Esophagus (tissue), 2 donors: ENCODE results near the gene FAM111A. TPM values are rescaled to one million over a fixed set of nuclear protein-coding genes. Genes with fewer than 3 reads are reported as not detected.

Experiments used
- H3K27ac ChIP-seq, 2 donors: one replicate each; pipeline ENCODE4 v1.5.1; 2013; ENCODE audit warnings: low read depth in 2 of 2, mild to moderate bottlenecking in 2 of 2, inconsistent platforms in 1 of 2, low read length in 1 of 2, moderate library complexity in 1 of 2
- H3K27me3 ChIP-seq, 2 donors: one replicate each; pipeline ENCODE4 v1.6.1; 2013; ENCODE audit warnings: low read length in 2 of 2, control low read depth in 1 of 2, mild to moderate bottlenecking in 1 of 2; ENCODE audit not compliant: insufficient read depth in 2 of 2, control insufficient read depth in 1 of 2
- H3K36me3 ChIP-seq, 2 donors: one replicate each; pipeline ENCODE4 v1.6.1; 2013; ENCODE audit warnings: low read length in 1 of 2; ENCODE audit not compliant: control insufficient read depth in 2 of 2, insufficient read depth in 2 of 2
- H3K4me1 ChIP-seq, 2 donors: one replicate each; pipeline ENCODE4 v1.6.1; 2013; ENCODE audit warnings: low read length in 1 of 2; ENCODE audit not compliant: control insufficient read depth in 2 of 2, insufficient read depth in 2 of 2
- H3K4me3 ChIP-seq, 2 donors: one replicate each; pipeline ENCODE4 v1.5.1; 2013; ENCODE audit warnings: low read length in 2 of 2, mild to moderate bottlenecking in 2 of 2, low read depth in 1 of 2, moderate library complexity in 1 of 2
- H3K9me3 ChIP-seq, 2 donors: one replicate each; pipeline ENCODE4 v1.6.1; 2013; ENCODE audit warnings: mild to moderate bottlenecking in 2 of 2, low read depth in 1 of 2, low read length in 1 of 2, moderate library complexity in 1 of 2; ENCODE audit not compliant: control insufficient read depth in 2 of 2, insufficient read depth in 1 of 2
- WGBS, 2 donors: extraction: QIAGEN DNeasy Blood & Tissue Kit; methylation state at CpG; one replicate each; pipeline ENCODE4 v1.1.7; 2013; 5-methylcytosine and 5-hydroxymethylcytosine counted together
- polyA plus RNA-seq, 2 donors: library from polyadenylated mRNA; stranded (reverse); fragments of 200-250 nt; gene quantifications; one replicate each; pipeline ENCODE4 v1.2.3, GENCODE V29; 2013
- donor health status: healthy with polysubstance abuse.
- donor health status: Bipolar disorder and iron deficiency.

Gene FAM111A
- polyA plus RNA-seq, 2 donors: 6.6 to 21.7 TPM

DNA sequence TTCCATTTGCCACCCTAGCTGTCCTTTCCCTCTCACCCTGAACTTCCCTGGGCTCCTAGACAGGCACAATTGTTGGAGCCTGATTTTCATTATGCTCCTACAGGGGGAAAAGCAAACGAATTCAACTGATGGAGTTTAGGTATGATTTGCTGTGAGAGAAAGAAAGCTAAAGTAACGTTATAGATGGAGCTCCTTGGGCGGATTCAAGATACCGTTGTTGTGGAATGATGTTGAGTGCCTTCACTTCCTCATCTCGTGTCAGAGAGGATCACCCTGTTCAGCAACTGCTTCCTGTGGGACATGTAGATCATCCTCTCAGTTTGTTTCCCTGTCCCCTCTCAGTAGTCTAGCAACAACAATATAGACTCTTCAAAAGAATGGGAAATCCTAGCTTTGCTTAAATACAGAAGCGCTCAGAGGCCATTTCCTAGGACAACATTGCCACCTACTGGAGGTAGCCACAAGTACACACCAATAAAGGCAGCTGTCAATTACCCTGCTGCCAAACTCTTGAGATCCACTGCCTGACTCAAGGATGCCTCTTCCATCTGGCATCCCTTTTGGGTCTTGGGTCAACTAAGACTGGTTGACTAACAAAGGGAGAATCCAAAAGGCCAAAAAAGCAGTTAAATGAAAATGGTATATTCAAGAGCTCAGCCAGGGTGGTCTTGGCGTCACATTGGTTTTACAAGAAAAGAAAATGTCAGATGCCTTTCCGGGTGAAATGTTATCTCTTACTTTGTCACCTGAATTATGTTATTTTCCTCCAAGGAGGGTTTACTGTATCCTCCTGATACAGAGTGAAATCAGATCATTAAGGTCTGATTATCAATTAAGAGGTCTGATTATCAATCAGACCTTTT is 15.8 kb downstream of the FAM111A start:
- H3K27ac ChIP-seq: no peak overlapping the region
- no peaks in the 10 kb centered on the region for H3K27me3 ChIP-seq
- no peaks in the 10 kb centered on the region for H3K9me3 ChIP-seq
- H3K4me3 ChIP-seq: no peak overlapping the region
- H3K4me1 ChIP-seq: no peaks in the 10 kb centered on the region
- WGBS, 2 donors: 41 to 44% methylated on average over 8 of the region's 8 CpGs
- no peaks in the 10 kb centered on the region for H3K36me3 ChIP-seq

DNA sequence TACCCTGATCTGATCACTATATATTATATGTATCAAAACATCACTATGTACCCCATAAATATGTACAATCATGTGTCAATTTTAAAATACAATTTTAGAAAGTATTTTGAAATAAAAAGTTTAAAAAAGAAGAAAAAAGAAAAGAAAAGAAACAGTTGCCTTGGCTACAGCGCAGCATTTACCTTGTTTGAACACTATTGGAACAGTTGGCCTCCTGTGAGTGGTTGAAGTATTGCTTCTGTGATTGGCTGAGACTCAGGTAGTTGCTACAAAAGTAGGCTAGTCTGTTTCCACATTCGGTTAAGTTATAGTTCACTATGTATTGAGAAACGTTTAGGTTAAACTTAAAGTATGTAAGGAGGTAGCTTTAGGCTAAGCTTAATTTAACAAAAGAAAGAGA is 21.4 kb downstream of the FAM111A start:
- Histone ChIP-seq H3K27me3 (no peaks in the 10 kb centered on the region), H3K4me1 (no peaks in the 10 kb centered on the region), H3K4me3 (no peak overlapping the region), H3K9me3 (no peaks in the 10 kb centered on the region), H3K36me3 (no peaks in the 10 kb centered on the region), H3K27ac (no peak overlapping the region)
- 50 to 61% methylated on average over 3 of the region's 3 CpGs for WGBS, 2 donors

DNA sequence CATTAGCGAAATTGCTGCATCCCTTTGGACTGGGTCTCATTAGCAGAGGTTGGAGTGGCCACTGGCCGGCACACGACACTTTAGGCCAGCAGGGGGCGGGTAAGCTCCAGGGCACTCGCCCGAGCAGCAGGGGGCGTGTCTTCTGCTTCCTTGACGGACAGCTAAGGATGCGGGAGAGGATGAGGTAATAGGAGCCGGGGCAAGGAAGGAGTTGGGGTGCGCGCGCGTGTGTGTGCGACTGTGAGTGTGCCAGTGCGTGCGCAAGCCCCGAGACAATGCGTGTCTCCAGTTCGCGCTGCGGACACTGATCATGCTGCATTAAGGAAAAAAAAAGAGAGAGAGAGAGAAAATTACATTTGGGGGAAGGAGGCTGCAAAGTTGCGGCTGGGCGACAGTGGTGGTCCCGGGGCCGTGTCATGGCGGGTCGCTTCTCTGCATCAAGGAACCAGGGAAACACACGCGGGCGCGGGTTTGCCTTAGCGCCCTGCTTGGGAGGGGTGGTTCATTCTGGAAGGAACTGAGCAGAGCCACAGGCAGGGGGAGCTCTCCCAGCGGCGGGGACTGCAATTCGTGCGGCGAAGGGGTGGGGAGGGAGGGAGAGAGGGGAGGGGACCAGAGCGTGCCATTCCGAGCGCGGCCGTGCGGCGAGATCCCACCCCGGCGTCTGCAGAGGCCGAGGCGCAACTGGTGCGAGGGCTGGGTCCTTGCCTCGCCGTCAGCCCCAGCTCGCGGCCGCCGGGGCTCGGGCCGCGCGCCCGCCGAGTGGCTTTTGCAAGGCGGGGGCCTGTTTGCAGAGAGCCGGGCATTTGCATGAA is 29.1 kb downstream of the FAM111A start, which contains the start of gene DTX4:
DTX4 (plus strand) TSS at position 625 of the 815 bp plus-strand sequence. CDS start 464 bp downstream, outside the sequence.
- H3K27ac ChIP-seq: peak within 1 kb of the TSS; percentile 51 to 71
- H3K27me3 ChIP-seq: no peaks in the 10 kb centered on the region
- H3K36me3 ChIP-seq: no peaks in the 10 kb centered on the region
- WGBS, 2 donors: 1% methylated on average over 45 to 64 of the region's 64 CpGs
- H3K4me1 ChIP-seq: peaks cover 3 to 4% of the 10 kb centered on the region in 2 donors
- no peaks in the 10 kb centered on the region for H3K9me3 ChIP-seq
- peak within 1 kb of the TSS; percentile 65 to 68 for H3K4me3 ChIP-seq

DNA sequence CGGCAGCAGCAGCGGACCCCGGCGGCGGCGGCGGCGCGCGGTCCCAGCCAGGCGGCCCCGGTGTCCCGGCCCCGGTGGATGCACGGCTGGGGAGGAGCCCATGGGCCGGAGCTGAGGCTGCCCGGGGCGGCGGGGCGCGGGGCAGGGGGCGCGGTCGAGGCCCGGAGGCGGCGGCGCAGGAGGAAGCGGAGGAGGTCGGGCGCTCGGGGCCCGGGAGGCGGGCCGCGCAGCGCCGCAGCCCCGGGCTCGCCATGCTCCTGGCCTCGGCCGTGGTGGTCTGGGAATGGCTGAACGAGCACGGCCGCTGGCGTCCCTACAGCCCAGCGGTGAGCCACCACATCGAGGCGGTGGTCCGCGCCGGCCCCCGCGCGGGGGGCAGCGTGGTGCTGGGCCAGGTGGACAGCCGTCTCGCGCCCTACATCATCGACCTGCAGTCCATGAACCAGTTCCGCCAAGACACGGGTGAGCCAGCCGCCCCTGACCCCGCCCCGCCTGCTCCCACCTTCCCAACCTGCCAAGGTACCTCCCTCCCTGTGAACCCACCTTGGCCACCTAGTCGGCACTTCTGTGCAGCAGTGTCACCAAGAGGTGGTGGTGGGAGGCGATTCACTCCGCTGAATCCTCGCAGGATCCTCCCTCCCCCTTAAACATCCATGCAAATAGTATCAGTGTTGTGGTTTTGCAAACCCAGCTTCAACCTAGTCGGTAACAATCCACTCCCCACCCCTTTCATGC is 29.9 kb downstream of the FAM111A start:
- Histone ChIP-seq H3K9me3 (no peaks in the 10 kb centered on the region), H3K27me3 (no peaks in the 10 kb centered on the region), H3K4me1 (peaks cover 3 to 4% of the 10 kb centered on the region in 2 donors), H3K27ac (peak overlapping the region; percentile 51 to 71), H3K36me3 (no peaks in the 10 kb centered on the region), H3K4me3 (peak overlapping the region; percentile 65 to 68)
- WGBS, 2 donors: 1% methylated on average over 32 to 70 of the region's 70 CpGs

DNA sequence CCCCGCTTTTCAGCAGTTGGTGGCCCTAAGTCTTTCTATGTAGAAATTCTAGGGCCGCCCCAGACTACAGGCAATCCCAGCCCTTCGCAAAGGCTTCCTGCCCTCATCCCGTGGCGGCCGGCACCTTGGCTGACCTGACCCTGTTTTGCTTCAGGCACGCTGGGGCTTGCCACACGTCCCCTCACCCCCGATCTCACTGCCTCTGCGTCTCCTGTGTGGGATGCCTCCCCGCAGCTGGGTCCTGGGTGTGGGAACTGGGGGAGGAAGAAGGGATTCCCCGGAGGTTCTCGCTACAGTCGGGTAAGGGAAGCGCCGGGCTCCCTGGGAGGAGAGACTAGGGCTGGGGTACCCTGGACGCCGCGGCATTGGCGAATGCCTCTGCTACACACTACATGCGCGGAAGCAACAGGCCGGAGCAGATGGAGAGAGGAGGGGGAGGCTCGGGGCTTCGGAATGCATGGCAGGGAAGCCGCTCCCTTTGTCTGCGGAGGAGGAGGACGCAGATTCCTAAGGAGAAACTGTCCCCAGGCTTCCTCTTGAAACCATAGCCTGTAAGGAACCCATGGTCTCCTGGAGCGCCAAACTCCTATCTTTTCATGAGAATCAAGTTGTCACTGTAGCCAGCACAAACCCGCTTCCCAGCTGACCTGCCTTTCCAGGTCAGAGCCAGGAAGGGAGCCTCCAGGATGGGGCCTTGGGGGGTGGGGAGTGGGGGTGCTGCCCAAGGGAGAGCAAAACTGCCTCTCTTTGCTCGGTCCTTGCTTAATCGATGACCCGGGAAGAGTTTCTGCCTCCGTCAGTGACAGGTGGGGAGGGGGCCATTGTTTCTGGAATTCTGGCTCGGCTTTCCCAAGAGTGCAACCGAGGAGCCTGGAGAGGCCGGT is 30.7 kb downstream of the FAM111A start:
- peak overlapping the region; percentile 51 to 71 for H3K27ac ChIP-seq
- H3K36me3 ChIP-seq: no peaks in the 10 kb centered on the region
- no peaks in the 10 kb centered on the region for H3K27me3 ChIP-seq
- WGBS, 2 donors: 9 to 10% methylated on average over 37 of the region's 37 CpGs
- no peaks in the 10 kb centered on the region for H3K9me3 ChIP-seq
- peaks cover 3 to 4% of the 10 kb centered on the region in 2 donors for H3K4me1 ChIP-seq
- H3K4me3 ChIP-seq: peak overlapping the region; percentile 65 to 68

DNA sequence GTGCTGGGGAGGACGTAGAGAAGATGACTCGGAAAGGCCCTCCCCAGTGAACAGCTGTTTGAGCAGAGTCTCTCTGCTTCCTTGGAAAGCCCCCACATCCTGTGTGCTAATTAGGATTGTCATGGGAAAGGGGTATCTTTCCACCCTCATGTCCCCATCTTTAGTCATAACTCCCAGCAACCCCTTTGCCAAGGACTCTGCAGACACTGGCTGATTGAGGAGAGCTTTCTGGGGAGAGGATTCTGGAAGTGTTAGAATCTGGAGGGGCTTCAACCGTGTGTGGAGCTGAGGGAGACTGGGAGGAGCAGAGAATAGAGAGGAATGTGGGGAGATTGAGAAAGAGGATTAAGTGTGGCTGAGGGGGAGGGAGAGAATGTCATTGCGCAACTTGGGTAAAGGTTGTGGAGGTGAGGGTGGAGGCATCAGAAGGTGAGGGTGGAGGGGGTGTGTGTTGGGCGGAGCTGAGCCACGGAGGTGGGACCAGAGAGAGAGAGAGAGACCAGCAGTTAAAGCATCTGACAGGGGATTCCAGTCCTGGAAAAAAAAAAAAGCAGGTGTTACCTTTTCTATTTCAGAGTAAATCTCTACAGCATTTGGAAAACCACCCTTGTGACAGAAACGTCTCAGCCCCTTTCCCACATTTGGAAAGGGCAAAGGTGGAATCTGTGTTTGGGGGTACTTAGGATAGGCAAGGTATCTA is 31.5 kb downstream of the FAM111A start:
- Histone ChIP-seq H3K4me1 (peaks cover 3 to 4% of the 10 kb centered on the region in 2 donors), H3K27ac (peak overlapping the region; percentile 51 to 71), H3K36me3 (no peaks in the 10 kb centered on the region), H3K9me3 (no peaks in the 10 kb centered on the region), H3K27me3 (no peaks in the 10 kb centered on the region), H3K4me3 (peak overlapping the region; percentile 15 to 65)
- WGBS, 2 donors: 32 to 33% methylated on average over 6 to 7 of the region's 7 CpGs

DNA sequence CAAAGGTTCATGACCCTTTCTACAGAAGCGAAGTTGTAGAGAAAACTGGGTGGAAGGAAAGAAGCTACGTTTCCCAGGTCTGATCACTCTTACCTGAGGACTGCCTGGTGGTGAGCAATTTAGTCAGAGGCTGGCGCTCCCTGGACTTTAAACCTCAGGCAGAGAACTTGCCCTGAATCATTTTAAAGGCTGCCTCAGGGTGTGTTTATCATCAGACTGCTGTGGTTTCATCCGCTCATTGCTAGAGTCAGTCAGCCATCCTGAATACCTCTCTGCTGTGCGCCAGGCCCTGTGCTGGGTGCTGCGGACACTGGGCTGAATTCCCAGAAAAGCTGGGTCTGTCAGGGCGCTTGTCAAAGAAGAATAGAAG is 32.0 kb downstream of the FAM111A start:
- Histone ChIP-seq H3K36me3 (no peaks in the 10 kb centered on the region), H3K4me3 (no peak overlapping the region), H3K27me3 (no peaks in the 10 kb centered on the region), H3K9me3 (no peaks in the 10 kb centered on the region), H3K27ac (peak overlapping the region; percentile 41), H3K4me1 (peaks cover 3 to 4% of the 10 kb centered on the region in 2 donors)
- WGBS, 2 donors: 48 to 49% methylated on average over 7 of the region's 7 CpGs

DNA sequence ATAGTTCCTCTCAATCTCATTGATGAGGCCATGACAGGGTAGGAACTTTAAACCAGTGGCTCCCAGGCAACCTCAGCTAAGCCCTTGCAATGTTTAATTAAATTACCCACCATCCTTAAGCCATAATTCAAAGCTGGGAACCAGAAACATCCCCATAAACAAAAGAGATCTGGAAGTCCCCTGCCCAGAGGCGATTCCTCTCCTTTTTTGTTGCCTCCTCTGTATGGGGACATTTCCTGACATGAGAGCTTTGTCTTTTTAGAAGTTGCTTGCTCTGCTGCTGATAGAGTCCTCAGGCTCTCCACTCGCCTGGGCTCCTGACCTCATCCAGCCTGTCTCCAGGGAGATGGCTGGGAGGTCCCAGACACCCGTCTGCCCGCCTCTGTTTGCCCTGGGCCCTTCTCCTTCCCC is 32.4 kb downstream of the FAM111A start:
- Histone ChIP-seq H3K27me3 (no peaks in the 10 kb centered on the region), H3K27ac (peak overlapping the region in 1 of 2 donors; percentile 41), H3K36me3 (no peaks in the 10 kb centered on the region), H3K4me1 (peaks cover 3 to 4% of the 10 kb centered on the region in 2 donors), H3K4me3 (no peak overlapping the region), H3K9me3 (no peaks in the 10 kb centered on the region)
- WGBS, 2 donors: 34 to 38% methylated on average over 4 of the region's 4 CpGs
